Stimulated activated CD4-positive, alpha-beta T cell treated with anti-CD3 and anti-CD28 coated beads, Interleukin-4, amount 100 ng/mL, for 24 hours (primary cell): ENCODE measurements around the gene UNC45A.
"Not testable (repeated sequence)": the region's sequence is repeated elsewhere in the genome, so short reads cannot be mapped to it uniquely, and the experiment has no call there.

Experiments used
- DNase-seq: peaks from one replicate; pipeline ENCODE4 v3.0.0-alpha.2; 2020

The UNC45A gene

GRCh38 chr15:90903733-90904536 lies 31.1 kb upstream of the UNC45A start:
- DNase-seq, result no peak

- DNase-seq, result no peak
Observed at GRCh38 chr15:90904746-90905145, 30.3 kb upstream of the UNC45A start.

GRCh38 chr15:90905306-90906180 lies 29.5 kb upstream of the UNC45A start:
- DNase-seq, result no peak

DNA sequence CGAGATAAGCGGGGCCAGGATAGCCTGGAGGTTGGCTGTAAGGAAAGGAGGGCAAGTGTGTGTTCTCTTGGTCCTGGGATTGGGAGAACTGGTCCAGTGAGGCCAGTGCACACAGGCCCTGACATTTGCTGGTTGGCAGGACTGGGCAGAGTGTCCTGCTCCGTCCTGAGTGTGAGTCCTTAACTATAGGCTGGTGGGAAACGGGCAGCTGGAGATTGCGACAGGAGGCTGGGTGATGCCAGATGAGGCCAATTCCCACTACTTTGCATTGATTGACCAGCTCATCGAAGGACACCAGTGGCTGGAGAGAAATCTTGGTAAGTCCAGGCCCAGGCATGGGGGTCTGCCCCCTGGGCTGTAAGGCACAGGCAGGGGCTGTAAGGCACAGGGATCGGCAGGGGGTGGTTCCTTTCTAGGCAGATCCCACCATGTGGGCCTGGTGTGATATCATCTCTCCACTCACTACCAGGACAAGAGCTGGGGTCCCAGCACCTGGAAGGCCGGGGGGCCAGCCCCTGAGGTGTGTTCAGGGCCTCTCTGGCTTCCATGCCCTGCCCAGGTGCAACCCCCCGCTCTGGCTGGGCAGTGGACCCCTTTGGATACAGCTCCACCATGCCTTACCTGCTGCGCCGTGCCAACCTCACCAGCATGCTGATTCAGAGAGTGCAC lies 28.8 kb upstream of the UNC45A start:
- no peak for DNase-seq

DNA sequence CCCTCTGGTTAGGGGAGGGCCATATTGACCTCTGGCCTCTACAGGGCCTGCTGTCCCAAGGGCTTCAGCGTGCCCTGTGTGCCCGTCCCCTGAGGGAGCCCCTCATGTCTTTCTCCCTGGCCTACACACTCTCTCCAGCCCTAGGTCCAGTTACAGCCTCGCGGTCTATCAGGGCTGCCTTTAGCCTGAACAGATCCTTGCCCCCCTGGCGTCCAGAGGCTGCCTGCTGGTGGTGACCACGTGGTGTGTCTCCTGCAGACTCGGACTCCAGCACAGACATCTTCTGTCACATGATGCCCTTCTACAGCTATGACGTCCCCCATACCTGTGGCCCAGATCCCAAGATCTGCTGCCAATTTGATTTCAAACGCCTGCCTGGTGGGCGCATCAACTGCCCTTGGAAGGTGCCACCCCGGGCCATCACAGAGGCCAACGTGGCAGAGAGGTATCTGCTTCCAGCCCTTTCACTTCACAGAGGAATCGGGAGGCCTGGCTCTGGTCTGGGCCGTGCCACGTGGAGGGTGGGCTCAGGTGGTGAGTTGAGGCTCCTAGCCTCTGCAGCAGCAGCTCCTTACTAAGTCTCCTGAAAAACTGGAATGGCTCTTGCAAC lies 27.9 kb upstream of the UNC45A start:
- DNase-seq, result no peak

GRCh38 chr15:90907838-90908507 lies 27.1 kb upstream of the UNC45A start:
- no peak for DNase-seq

GRCh38 chr15:90909449-90909848 lies 25.6 kb upstream of the UNC45A start:
- DNase-seq, result not testable (repeated sequence)

DNA sequence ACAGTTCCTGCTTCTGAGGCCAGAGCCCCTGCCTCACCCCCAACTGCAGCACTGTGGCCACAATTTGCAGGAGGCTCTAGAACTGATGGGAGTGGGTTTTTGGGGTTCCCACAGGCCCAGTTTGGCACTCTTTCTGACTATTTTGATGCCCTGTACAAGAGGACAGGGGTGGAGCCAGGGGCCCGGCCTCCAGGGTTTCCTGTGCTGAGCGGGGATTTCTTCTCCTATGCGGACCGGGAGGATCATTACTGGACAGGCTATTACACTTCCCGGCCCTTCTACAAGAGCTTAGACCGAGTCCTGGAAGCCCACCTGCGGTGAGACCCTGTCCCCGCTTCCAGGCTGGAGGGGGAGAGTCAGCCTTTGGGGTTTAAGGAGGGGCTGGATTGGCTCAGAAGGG lies 25.1 kb upstream of the UNC45A start:
- no peak for DNase-seq

GRCh38 chr15:90910441-90911301 lies 24.4 kb upstream of the UNC45A start:
- DNase-seq, result no peak

DNA sequence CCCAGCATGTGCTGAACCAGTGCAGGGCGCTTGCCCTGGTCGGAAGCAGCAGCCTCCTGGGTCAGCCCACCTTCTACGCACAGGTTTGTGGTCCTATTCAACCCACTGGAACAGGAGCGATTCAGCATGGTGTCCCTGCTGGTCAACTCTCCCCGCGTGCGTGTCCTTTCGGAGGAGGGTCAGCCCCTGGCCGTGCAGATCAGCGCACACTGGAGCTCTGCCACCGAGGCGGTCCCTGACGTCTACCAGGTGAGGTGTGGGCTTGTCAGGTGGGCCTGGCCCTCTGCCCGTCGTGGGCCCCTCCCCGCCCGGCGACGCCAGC lies 23.8 kb upstream of the UNC45A start:
- no peak for DNase-seq

DNA sequence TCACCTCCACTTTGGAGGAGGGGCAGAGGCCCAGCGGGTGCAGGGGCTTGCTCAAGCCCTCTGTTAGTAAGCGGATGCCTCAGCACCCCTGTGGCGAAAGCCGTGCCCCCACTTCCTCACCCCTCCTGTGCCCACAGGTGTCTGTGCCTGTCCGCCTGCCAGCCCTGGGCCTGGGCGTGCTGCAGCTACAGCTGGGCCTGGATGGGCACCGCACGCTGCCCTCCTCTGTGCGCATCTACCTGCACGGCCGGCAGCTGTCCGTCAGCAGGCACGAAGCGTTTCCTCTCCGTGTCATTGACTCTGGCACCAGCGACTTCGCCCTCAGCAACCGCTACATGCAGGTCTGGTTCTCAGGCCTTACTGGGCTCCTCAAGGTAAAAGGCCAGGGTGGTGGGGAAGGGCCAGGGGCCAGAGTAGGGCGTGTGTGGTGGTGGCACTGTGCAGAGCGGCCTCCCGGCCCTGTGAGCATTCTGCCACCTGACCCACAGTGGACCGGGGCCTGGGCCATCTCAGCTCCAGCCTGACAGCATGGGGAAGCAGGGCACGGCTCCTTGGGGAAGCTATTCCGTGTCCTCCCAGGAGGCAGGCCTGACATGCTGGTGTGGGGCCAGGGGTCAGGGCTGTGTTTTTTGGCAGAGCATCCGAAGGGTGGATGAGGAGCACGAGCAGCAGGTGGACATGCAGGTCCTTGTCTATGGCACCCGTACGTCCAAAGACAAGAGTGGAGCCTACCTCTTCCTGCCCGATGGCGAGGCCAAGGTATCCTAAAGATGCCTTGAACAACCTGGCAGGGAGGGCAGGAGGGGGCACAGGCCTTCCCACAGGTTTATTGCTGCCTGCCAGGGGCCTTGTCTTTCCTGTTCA lies 22.9 kb upstream of the UNC45A start:
- no peak for DNase-seq

DNA sequence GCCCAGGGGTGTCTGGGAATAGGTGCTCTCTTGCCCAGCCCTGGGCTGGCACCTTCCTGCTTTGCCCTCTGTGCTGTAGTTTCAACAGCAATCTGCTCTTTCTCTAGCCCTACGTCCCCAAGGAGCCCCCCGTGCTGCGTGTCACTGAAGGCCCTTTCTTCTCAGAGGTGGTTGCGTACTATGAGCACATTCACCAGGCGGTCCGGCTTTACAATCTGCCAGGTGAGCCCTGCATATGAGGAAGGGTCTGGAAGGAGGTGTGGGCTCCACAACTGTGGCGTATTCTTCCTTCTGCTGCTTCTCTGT lies 22.4 kb upstream of the UNC45A start:
- no peak for DNase-seq

DNA sequence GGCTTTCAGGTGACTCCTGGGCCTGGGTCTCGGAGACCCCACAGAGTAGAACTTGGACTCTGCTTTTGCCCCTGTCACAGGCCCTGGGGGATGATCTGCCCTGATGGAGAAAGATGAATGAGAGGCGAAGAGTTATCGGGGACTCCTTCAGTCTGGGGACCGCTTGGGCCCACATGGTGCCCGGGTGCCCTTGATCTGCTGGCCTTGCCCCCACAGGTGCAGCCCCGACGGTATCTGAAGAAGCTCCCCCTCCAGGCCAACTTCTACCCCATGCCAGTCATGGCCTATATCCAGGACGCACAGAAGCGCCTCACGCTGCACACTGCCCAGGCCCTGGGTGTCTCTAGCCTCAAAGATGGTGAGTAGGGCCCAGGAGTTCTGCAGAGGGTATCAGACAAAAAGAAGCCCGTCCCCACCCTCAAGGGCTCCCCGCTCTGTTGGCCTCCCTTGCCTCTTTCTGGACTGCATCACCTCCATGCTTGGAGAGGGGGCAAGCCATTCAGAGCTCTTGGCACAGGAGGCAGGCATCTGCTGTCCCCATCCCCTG lies 21.6 kb upstream of the UNC45A start:
- no peak for DNase-seq

- no peak for DNase-seq
Observed at GRCh38 chr15:90914305-90915080, 20.6 kb upstream of the UNC45A start.

DNA sequence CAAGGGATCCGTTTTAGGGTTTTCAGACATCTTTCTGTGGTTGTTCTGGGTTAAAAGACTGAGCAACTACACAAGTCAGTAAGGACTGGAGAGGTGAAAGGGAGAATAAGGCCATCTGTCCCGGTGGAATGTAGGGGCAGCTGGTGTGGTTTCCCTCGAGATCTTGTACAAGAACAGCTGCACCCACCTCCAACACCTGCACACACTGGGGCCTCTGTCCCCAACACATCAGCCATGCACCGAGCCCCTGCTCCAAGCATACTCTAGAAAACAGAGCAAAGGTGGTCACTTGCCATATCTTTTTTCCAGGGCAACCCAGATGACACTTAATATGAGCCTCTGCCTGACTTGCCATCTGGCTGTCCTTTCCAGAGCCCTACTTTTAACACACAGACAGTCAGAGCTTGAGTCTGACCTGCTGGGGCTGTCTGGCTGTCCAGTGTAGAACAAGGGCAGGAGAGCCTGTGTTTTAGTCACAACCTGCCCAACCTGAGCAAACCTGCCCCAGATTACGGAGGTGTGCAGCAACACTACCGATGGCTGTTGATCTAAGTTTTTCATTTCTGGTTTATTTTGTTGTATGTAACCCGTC lies 19.8 kb upstream of the UNC45A start:
- DNase-seq, result no peak

DNA sequence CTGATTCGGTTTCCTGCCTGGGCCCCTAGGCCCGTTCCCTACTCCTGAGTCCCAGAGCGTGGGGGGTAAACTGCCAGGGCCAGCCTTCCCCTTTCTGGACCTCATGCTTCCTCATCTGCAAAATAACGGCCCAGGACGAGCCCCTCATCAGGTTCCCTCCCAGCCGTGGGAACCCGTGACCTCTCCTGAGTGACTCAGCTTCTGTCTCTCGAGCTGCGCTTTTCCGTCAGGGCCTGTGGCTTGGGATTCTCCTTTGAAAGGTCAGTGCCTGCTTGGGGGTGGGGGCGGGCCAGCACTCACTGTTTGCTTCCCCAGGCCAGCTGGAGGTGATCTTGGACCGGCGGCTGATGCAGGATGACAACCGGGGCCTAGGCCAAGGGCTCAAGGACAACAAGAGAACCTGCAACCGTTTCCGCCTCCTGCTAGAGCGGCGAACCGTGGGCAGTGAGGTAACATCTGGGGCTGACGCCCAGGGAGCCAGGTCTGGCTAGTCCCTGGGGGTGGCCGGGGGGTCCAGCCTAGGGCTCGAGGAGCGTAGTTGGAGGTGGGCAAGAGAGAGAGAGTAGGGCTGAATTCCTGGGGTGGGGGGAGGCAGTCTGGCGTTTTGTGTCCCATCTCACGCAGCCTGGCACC lies 19.2 kb upstream of the UNC45A start:
- no peak for DNase-seq

GRCh38 chr15:90916461-90916860 lies 18.6 kb upstream of the UNC45A start:
- DNase-seq, result no peak

- no peak for DNase-seq
Observed at GRCh38 chr15:90917569-90917968, 17.5 kb upstream of the UNC45A start.
